GM19023 (cell line): ENCODE data around the gene EPN2.

ENCODE experiments used
- ATAC-seq: cut with Tn5 transposase; IDR thresholded peaks from one replicate; pipeline ENCODE4 v1.9.1; 2021; ENCODE audit warnings: mild to moderate bottlenecking, moderate library complexity; ENCODE audit not compliant: unreplicated experiment

Gene EPN2

DNA sequence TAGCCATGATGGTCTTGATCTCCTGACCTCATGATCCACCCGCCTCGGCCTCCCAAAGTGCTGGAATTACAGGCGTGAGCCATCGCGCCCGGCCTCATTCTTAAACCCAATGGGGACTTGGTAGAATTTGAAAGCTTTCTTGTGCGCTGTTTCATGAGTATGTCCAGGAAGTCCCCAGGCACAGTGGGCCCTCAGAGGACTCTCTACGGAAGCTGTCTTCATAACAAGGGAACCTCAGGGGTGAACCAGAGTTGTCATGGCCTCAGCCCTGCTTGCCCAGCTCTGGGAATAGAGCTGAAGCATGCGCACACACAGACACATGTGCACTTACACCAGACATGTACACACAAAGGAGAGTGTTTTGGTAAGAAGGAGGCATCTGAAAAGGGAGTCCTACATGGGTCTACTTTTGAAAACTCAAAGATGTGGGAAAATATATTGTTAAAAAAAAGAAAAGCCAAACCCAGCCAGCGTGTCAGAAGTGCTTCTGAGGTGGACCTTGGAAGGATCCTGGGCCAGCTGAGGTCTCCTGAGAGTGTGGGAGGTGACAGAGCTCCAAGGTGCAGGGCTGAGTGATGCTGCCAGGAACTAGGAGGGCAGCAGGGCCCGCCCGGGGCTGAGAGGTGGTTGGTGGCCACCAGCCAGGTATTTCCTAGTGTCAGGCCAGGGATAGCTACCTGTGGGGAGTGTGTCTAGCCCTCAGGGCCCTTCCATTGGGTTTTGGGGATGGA lies 54.6 kb downstream of the EPN2 start:
- ATAC-seq, result no peak

DNA sequence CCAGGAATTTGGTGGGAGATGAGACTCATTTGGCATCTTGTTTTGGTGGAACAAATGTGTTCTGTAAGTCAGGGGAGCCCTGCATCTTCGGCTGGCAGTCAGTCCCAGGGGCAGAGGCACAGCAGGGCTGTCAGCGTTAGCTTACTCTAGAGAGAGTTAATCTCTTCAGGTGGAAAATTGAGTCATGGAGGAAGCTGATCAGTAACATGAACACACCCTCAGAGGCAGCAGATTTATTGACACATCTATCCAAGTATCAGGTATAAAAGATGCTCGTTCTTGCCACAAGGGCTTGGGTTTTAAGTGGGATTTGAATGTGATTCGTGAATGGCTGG lies 55.2 kb downstream of the EPN2 start:
- ATAC-seq, result no peak

- ATAC-seq, result no peak
Observed at GRCh38 chr17:19294443-19294842, 57.3 kb downstream of the EPN2 start.

DNA sequence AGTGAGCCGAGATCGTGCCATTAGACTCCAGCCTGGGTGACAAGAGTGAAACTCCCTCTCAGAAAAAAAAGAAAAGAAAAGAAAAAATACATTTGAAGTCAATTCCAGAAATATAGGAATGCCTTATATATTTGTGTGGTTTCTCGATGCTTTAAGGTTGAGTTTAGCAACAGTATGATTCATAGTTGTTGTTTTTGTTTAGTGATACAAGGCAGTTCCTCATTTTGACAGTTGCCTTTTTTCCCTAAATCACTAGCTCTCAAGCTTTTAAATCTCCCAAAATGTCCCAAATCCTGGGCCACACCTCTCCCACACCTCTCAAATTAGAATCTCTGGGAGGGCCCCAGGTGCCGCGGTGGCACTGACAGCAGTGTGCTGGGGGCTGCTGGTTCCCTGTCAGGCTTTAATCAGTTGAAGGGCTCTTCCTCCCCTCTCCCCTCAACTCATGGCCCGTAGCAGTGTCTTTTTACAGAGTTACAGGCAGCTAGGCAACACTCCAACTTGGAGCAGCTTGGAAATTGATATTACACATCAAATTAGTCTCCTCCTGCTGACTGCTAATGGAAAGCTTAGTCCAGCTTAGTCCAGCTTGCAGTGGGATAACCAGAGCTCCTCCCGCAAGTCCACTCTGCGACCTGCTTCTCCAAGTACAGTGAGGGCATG lies 58.4 kb downstream of the EPN2 start:
- no peak for ATAC-seq

DNA sequence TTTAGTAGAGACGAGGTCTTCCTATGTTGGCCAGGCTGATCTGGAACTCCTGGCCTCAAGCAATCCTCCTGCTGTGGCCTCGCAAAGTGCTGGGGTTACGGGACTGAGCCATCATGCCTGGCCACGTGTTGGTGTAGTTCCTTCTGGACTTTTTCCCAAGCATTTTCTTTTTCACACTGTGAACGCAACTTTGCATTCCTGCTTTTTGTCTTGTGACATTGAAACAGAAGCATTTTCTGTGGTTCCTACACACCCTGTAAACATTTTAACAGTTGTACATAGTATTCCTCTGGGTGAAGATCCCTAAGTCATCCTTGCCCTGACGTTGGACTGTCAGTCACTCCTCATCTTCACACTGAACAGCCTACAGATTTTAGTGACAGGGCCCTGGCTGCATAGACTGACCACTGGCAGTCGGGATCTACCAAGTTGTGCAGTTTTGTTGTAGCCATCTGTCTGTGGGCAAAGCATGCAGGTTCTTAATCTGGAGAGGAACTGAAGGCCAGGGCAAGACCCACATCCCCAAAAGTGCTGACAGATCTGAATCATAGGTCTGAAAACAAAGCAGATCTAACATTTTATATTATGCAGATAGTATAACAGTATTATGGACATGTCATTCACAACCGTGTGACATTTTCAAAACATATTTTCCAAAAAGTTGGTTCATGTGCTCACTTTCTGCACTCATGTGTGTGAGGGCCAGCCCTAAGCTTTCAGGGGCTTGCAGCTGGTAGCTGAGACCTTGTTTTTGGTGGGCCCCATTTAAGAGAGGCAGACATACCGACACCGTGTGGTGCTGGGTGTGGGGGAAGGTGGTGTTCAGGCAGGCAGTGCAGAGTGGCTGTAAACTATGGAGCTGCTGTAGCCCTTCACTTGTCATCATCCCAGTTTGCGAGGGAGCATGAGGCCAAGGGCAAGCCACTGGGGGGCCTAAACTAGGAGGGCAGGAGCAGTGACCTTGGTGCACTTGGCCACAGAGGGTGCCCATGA lies 59.9 kb downstream of the EPN2 start:
- no peak for ATAC-seq

DNA sequence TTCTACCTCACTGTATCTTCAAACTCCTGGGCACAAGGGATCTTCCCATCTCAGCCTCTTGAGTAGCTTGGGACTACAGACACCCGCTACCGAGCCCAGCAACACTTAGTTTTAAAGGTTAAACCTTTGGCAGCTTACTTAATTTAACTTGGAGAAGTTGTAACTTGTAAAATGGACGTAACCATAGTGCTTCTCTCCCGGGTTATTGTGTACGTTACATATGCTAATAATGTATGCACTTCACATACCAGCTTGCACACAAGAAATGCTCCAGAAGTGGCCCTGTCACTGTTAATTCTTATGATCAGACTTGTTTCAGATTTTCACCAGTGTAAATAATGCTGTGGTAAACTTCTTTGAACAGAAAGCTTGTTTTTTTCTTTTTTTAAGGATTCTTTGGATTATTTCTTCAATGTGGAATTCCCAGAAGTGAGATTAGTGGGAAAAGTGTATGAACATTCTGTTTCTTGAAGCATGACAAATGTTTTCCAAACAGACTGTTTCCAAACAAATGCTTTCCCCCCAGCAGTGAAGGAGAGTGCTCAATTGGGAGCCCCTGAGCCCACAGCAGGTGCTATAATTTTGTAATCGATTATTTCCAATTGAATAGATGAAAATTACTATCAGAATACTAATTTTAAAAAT lies 61.5 kb downstream of the EPN2 start:
- no peak for ATAC-seq

DNA sequence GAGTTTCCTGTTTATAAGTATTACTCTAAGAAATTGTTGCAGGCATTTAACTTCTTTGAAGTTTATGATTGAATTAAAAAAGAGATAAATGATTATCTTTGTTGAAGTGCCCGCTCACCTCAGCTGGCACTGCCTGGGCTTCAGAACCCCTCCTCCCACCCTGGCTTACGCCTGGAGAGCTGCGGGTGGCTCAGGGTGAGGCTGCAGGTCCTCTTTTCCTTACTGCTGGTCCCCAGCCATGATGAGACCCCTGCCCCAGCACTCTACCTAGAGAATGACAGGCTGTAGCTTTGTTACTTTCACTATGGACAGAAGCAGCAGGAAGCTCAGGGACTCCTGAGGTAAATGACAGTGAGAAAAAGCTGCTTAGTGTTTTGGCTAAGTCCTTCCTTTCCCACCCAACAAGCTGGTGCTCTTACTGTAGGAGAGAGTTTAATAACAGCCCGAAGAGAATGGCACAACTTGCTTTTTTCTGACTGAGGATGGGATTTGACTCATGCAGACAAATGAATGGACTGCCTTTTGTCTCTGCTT lies 62.1 kb downstream of the EPN2 start:
- ATAC-seq, result no peak

- ATAC-seq, result no peak
Observed at GRCh38 chr17:19299866-19300265, 62.7 kb downstream of the EPN2 start.

GRCh38 chr17:19301274-19301951 lies 64.2 kb downstream of the EPN2 start:
- no peak for ATAC-seq

- ATAC-seq, result no peak
Observed at GRCh38 chr17:19301973-19302372, 64.8 kb downstream of the EPN2 start.

DNA sequence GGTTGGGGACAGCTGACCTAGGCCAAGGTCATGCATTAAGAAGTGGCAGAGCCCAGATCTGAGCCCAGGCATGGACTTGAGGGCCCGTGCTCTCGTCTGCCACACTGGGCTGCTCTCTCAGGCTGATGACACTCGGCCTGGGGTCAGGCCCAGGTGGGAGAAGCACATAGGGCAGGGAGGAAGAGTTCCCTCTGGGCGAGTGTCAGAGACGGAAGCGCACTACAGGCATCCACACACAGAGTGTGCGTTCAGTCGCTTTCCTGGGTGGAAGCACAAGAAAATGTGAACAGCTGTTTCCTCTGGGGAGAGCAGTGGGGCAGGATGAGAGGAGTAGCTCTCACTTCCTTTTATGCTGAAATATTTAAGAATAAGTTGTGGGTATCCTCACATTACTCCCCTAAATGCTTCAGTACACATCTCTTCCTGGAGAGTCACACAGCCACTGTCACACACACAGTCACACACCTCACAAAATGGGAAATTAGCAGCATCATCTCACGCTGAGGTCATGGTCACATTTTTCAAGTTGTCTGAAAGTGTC lies 65.7 kb downstream of the EPN2 start:
- ATAC-seq, result no peak

DNA sequence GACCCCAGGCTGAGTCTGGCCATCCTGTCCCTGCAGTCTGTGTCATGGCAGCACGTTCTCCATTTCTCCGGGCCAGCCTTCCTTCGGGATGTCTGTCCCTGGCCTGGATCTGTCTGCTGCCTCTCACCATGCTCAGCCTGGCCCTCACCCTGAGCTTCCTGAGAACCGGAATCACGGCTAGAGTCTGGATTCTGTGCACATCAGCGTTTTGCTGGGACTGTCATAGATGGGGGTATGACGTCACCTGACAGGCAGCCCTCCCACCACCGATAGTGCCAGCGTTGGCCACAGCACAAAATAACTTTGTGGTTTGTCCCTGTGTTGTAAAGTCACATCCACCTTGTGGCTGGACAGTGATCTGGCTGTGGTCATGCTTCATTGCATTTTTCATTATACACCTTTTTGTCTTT lies 66.2 kb downstream of the EPN2 start:
- no peak for ATAC-seq

DNA sequence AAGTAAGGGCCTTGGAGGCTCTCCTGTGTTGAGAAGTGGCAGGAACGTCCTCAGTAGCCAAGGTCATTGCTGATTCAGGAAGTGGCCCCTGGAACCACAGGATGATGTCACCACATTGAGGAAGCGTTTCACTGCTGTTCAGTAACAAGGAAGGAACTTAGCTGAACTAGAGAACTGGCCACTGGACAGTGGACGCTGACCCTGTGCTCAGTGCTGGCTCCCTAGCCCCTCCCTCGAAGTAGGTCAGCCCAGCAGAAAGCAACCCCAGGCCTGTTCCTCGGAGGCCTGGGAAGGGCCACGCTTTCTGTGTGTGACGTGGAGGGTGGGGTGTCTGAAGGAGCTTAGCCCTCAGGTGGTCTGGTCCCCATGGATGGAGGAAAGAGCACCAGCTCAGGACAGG lies 67.0 kb downstream of the EPN2 start:
- ATAC-seq, result no peak

DNA sequence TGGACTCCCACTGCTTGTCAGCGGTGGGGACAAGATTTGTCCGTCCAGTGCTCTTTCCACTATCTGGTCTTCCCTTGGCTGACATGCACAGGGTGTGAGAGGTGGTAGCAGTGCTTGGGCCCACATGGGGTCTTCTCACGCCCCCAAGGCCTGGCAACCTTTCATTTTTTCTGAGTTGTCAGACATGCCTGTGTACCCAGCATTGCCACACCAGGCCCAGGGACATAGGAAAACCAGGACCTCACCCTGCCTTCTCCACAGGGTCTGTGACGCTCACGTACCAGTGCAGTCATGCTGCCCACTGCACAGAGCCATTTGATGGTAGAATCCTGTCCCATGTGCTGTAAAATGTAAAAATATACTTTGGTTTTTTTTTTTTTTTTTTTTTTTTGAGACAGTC lies 67.6 kb downstream of the EPN2 start:
- ATAC-seq, result no peak

- no peak for ATAC-seq
Observed at GRCh38 chr17:19305256-19305655, 68.1 kb downstream of the EPN2 start.

DNA sequence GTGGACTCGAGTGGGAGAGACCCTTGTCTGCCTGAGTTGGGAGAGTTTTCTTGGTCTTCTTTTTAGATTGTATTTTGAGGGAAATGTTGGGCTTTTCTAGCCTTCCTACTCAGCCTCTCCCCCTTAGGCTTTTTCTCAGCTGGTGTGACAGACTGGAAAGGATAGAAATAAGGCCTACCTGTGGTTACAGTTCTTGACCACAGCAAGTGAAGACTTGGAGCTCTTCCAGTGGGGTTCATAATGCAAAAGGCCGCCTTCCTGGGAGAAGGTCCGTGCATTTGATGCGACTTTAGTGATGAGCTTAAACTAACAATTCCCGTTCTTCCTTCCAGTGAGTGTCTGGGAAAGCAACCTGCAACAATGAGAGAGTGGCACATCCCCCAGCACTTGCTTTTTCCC lies 68.6 kb downstream of the EPN2 start:
- ATAC-seq, result no peak

GRCh38 chr17:19306160-19307111 lies 69.3 kb downstream of the EPN2 start:
- peak; percentile 82 for ATAC-seq

GRCh38 chr17:19307521-19307920 lies 70.4 kb downstream of the EPN2 start:
- ATAC-seq, result no peak

- ATAC-seq, result no peak
Observed at GRCh38 chr17:19308398-19308797, 71.2 kb downstream of the EPN2 start.
